Measurements from ENCODE around the gene NKAIN2.
A peak's percentile ranks its signal among the peaks of the same experiment; 100 is the strongest.

The NKAIN2 gene

GRCh38 chr6:123802351-123802696 is 1.3 kb upstream of the NKAIN2 start:
- H3K36me3 Mint-ChIP-seq (ENCODE audit: low read depth): no peaks in the 10 kb centered on the region
- peaks cover 61% of the 10 kb centered on the region for H3K27me3 Mint-ChIP-seq
- no peak overlapping the region for H3K27ac Mint-ChIP-seq
- peaks cover 9% of the 10 kb centered on the region for H3K4me1 Mint-ChIP-seq (ENCODE audit: low read depth)
- DNase-seq: no peak
- no peak overlapping the region for H3K4me3 Mint-ChIP-seq
- H3K9me3 Mint-ChIP-seq: no peaks in the 10 kb centered on the region

GRCh38 chr6:123802697-123803503 is 765 bp upstream of the NKAIN2 start:
- H3K4me3 Mint-ChIP-seq: peak overlapping the region; percentile 62
- no peaks in the 10 kb centered on the region for H3K9me3 Mint-ChIP-seq
- H3K36me3 Mint-ChIP-seq (ENCODE audit: low read depth): no peaks in the 10 kb centered on the region
- DNase-seq: peak; percentile 75
- no peak overlapping the region for H3K27ac Mint-ChIP-seq
- H3K4me1 Mint-ChIP-seq (ENCODE audit: low read depth): peaks cover 9% of the 10 kb centered on the region
- H3K27me3 Mint-ChIP-seq: peaks cover 64% of the 10 kb centered on the region

GRCh38 chr6:123804014-123804786 is 535 bp downstream of the NKAIN2 start:
- H3K9me3 Mint-ChIP-seq: no peaks in the 10 kb centered on the region
- H3K4me1 Mint-ChIP-seq (ENCODE audit: low read depth): peaks cover 9% of the 10 kb centered on the region
- peak overlapping the region; percentile 66 for H3K4me3 Mint-ChIP-seq
- H3K36me3 Mint-ChIP-seq (ENCODE audit: low read depth): no peaks in the 10 kb centered on the region
- H3K27me3 Mint-ChIP-seq: peaks cover 66% of the 10 kb centered on the region
- no peak overlapping the region for H3K27ac Mint-ChIP-seq
- peak; percentile 34 for DNase-seq

- Mint-ChIP-seq H3K27me3 (peaks cover 65% of the 10 kb centered on the region), H3K27ac (no peak overlapping the region), H3K36me3 (ENCODE audit: low read depth) (no peaks in the 10 kb centered on the region), H3K9me3 (no peaks in the 10 kb centered on the region), H3K4me1 (ENCODE audit: low read depth) (peaks cover 9% of the 10 kb centered on the region), H3K4me3 (peak overlapping the region; percentile 66)
- DNase-seq: no peak
These were observed 1.3 kb downstream of the NKAIN2 start for GRCh38 chr6:123804787-123805540.

- Mint-ChIP-seq H3K36me3 (ENCODE audit: low read depth) (no peaks in the 10 kb centered on the region), H3K4me3 (no peak overlapping the region), H3K4me1 (ENCODE audit: low read depth) (peaks cover 9% of the 10 kb centered on the region), H3K9me3 (no peaks in the 10 kb centered on the region), H3K27ac (no peak overlapping the region), H3K27me3 (peaks cover 62% of the 10 kb centered on the region)
- DNase-seq: no peak
These were observed 2.3 kb downstream of the NKAIN2 start for GRCh38 chr6:123805921-123806320.

- Mint-ChIP-seq H3K36me3 (ENCODE audit: low read depth) (no peaks in the 10 kb centered on the region), H3K27ac (no peak overlapping the region)
These were observed 2.9 kb downstream of the NKAIN2 start for GRCh38 chr6:123806561-123806960.

GRCh38 chr6:123808556-123808955 is 4.9 kb downstream of the NKAIN2 start:
- DNase-seq: no peak
- Mint-ChIP-seq H3K27ac (no peak overlapping the region), H3K27me3 (peaks cover 43% of the 10 kb centered on the region), H3K4me1 (ENCODE audit: low read depth) (peaks cover 3% of the 10 kb centered on the region), H3K4me3 (no peak overlapping the region), H3K36me3 (ENCODE audit: low read depth) (no peaks in the 10 kb centered on the region), H3K9me3 (no peaks in the 10 kb centered on the region)

More at GRCh38 chr6:123806561-123806960, 2.9 kb downstream of the NKAIN2 start:
- Mint-ChIP-seq H3K4me1 (ENCODE audit: low read depth) (peaks cover 9% of the 10 kb centered on the region), H3K27me3 (peaks cover 56% of the 10 kb centered on the region), H3K9me3 (no peaks in the 10 kb centered on the region), H3K4me3 (no peak overlapping the region)
- no peak for DNase-seq

GRCh38 chr6:123810214-123810613 is 6.5 kb downstream of the NKAIN2 start:
- no peak overlapping the region for H3K4me3 Mint-ChIP-seq
- H3K27ac Mint-ChIP-seq: no peak overlapping the region
- H3K4me1 Mint-ChIP-seq (ENCODE audit: low read depth): no peaks in the 10 kb centered on the region
- H3K9me3 Mint-ChIP-seq: no peaks in the 10 kb centered on the region
- H3K36me3 Mint-ChIP-seq (ENCODE audit: low read depth): no peaks in the 10 kb centered on the region
- DNase-seq: no peak
- peaks cover 30% of the 10 kb centered on the region for H3K27me3 Mint-ChIP-seq

- peaks cover 25% of the 10 kb centered on the region for H3K27me3 Mint-ChIP-seq
- H3K4me1 Mint-ChIP-seq (ENCODE audit: low read depth): no peaks in the 10 kb centered on the region
- DNase-seq: no peak
- H3K36me3 Mint-ChIP-seq (ENCODE audit: low read depth): no peaks in the 10 kb centered on the region
- H3K9me3 Mint-ChIP-seq: no peaks in the 10 kb centered on the region
- H3K4me3 Mint-ChIP-seq: no peak overlapping the region
- H3K27ac Mint-ChIP-seq: no peak overlapping the region
These were observed 7.3 kb downstream of the NKAIN2 start for GRCh38 chr6:123810948-123811347.

- DNase-seq: no peak
- Mint-ChIP-seq H3K4me1 (ENCODE audit: low read depth) (no peaks in the 10 kb centered on the region), H3K27me3 (peaks cover 22% of the 10 kb centered on the region), H3K4me3 (no peak overlapping the region), H3K27ac (no peak overlapping the region), H3K36me3 (ENCODE audit: low read depth) (no peaks in the 10 kb centered on the region), H3K9me3 (no peaks in the 10 kb centered on the region)
These were observed 7.7 kb downstream of the NKAIN2 start for GRCh38 chr6:123811378-123811777.

GRCh38 chr6:123812621-123813020 is 9.0 kb downstream of the NKAIN2 start:
- no peaks in the 10 kb centered on the region for H3K9me3 Mint-ChIP-seq
- H3K27me3 Mint-ChIP-seq: peaks cover 16% of the 10 kb centered on the region
- no peaks in the 10 kb centered on the region for H3K36me3 Mint-ChIP-seq (ENCODE audit: low read depth)
- no peak for DNase-seq
- no peaks in the 10 kb centered on the region for H3K4me1 Mint-ChIP-seq (ENCODE audit: low read depth)
- no peak overlapping the region for H3K4me3 Mint-ChIP-seq
- H3K27ac Mint-ChIP-seq: no peak overlapping the region

GRCh38 chr6:123821112-123821511 is 17.4 kb downstream of the NKAIN2 start:
- H3K27ac Mint-ChIP-seq: no peak overlapping the region
- H3K4me3 Mint-ChIP-seq: no peak overlapping the region
- peaks cover 4% of the 10 kb centered on the region for H3K9me3 Mint-ChIP-seq
- H3K27me3 Mint-ChIP-seq: no peaks in the 10 kb centered on the region
- DNase-seq: no peak
- H3K4me1 Mint-ChIP-seq (ENCODE audit: low read depth): no peaks in the 10 kb centered on the region
- H3K36me3 Mint-ChIP-seq (ENCODE audit: low read depth): no peaks in the 10 kb centered on the region

GRCh38 chr6:123829302-123829953 is 25.8 kb downstream of the NKAIN2 start:
- no peaks in the 10 kb centered on the region for H3K4me1 Mint-ChIP-seq (ENCODE audit: low read depth)

GRCh38 chr6:123830120-123830519 is 26.5 kb downstream of the NKAIN2 start:
- no peak overlapping the region for H3K27ac Mint-ChIP-seq
- H3K9me3 Mint-ChIP-seq: peaks cover 2% of the 10 kb centered on the region
- DNase-seq: no peak
- no peaks in the 10 kb centered on the region for H3K36me3 Mint-ChIP-seq (ENCODE audit: low read depth)
- H3K4me1 Mint-ChIP-seq (ENCODE audit: low read depth): no peaks in the 10 kb centered on the region
- H3K27me3 Mint-ChIP-seq: no peaks in the 10 kb centered on the region
- H3K4me3 Mint-ChIP-seq: no peak overlapping the region

More at GRCh38 chr6:123829302-123829953, 25.8 kb downstream of the NKAIN2 start:
- Mint-ChIP-seq H3K9me3 (peaks cover 2% of the 10 kb centered on the region), H3K27me3 (no peaks in the 10 kb centered on the region), H3K36me3 (ENCODE audit: low read depth) (no peaks in the 10 kb centered on the region), H3K4me3 (no peak overlapping the region), H3K27ac (no peak overlapping the region)
- DNase-seq: no peak
